Psoas muscle (tissue), 8 donors: ENCODE results near the gene LINGO1. TPM values are rescaled to one million over a fixed set of nuclear protein-coding genes. Genes with fewer than 3 reads are reported as not detected.
A peak's percentile ranks its signal among the peaks of the same experiment; 100 is the strongest.

Experiments
- ATAC-seq, 4 donors: fragments of 200-7000 bp; cut with Tn5 transposase; one replicate each; pipeline ENCODE4 v1.9.1; 2020; ENCODE audit warnings: moderate library complexity in 3 of 4, mild to moderate bottlenecking in 2 of 4
- DNase-seq, 2 donors: peaks; one replicate each; pipeline ENCODE4 v3.0.0-alpha.2; 2020
- H3K27ac ChIP-seq: fragments of 200-600 bp; one replicate; pipeline ENCODE4 v1.8.0; 2022
- H3K27me3 ChIP-seq, 3 donors: fragments of 200-600 bp in 1 of 3; one replicate each; pipeline versions ENCODE4 v1.6.1 to v1.8.0; 2013 to 2022; ENCODE audit warnings: low read length in 2 of 3, mild to moderate bottlenecking in 2 of 3, moderate library complexity in 1 of 3; ENCODE audit not compliant: insufficient read depth in 3 of 3
- H3K36me3 ChIP-seq, 2 donors: fragments of 200-600 bp in 1 of 2; one replicate each; pipeline versions ENCODE4 v1.6.1 to v1.8.0; 2013 to 2022; ENCODE audit warnings: low read depth in 1 of 2, mild to moderate bottlenecking in 1 of 2, moderate library complexity in 1 of 2; ENCODE audit not compliant: insufficient read depth in 1 of 2
- H3K4me1 ChIP-seq: fragments of 200-600 bp; one replicate; pipeline ENCODE4 v1.8.0; 2022
- H3K4me3 ChIP-seq: fragments of 200-600 bp; one replicate; pipeline ENCODE4 v1.8.0; 2022; ENCODE audit warnings: mild to moderate bottlenecking
- H3K9me3 ChIP-seq: fragments of 200-600 bp; one replicate; pipeline ENCODE4 v1.8.0; 2022
- CTCF ChIP-seq: fragments of 200-600 bp; IDR thresholded peaks from one replicate; pipeline ENCODE4 v1.8.0; 2022; ENCODE audit warnings: antibody characterized with exemption
- WGBS, 3 donors: extraction: QIAGEN DNeasy Blood & Tissue Kit; methylation state at CpG; one replicate each; pipeline versions ENCODE4 v1.1.6 to v1.1.7; 2013; 5-methylcytosine and 5-hydroxymethylcytosine counted together
- intact Hi-C, 2 donors: fragments of 100-400 bp; cut with DNase I; formaldehyde crosslinking; loops; one replicate each; pipeline versions ENCODE4 v1.11.0 to v1.14.2; 2022
- polyA plus RNA-seq, 3 donors: library from polyadenylated mRNA; stranded (reverse); fragments of 200-250 nt; gene quantifications; one replicate each; pipeline ENCODE4 v1.2.3, GENCODE V29; 2013
- total RNA-seq, 4 donors: library from RNA; stranded (reverse); fragmentation: NEBNext Ultra II Directional in 2 of 4; extraction: Animal tissue kit (Norgen Biotek cat#: 25700) in 2 of 4; gene quantifications; one replicate each; pipeline versions ENCODE4 v1.2.1 to v1.2.4, GENCODE V29; 2021 to 2023
- donor health status: healthy with polysubstance abuse.
- donor health status: DM: no; HTN: no; CAD: no; lungs with moderate emphysema.
- donor health status: Bipolar disorder and iron deficiency.
- donor health status: healthy.
- donor health status: DM: yes; HTN: yes; CAD: no.
- donor health status: DM: no; HTN: no; CAD: no.
- donor health status: DM: no; HTN: no; CAD: no.
- donor health status: DM: yes; HTN: yes; CAD: no.

The LINGO1 gene
- total and polyA plus RNA-seq, 7 donors = 0.25 to 0.62 (median 0.43) TPM

- Histone ChIP-seq H3K4me1 (no peaks in the 10 kb centered on the region), H3K27ac (peak overlapping the region; percentile 30), H3K36me3 (no peaks in the 10 kb centered on the region), H3K4me3 (no peak overlapping the region), H3K9me3 (no peaks in the 10 kb centered on the region), H3K27me3 (peaks cover 0 to 4% (median 0%) of the 10 kb centered on the region in 3 donors)
- ATAC-seq = no peak
- DNase-seq = no peak
- intact Hi-C loops = no loop called here
- WGBS, 3 donors = 79 to 83% (median 79%) methylated on average over 16 of the region's 16 CpGs
- no peak for TF ChIP-seq CTCF
These were observed 26.3 kb downstream of the LINGO1 start for GRCh38 chr15:77606142-77607034.

GRCh38 chr15:77605547-77605946, 27.2 kb downstream of the LINGO1 start:
- ATAC-seq = no peak
- Histone ChIP-seq H3K36me3 (no peaks in the 10 kb centered on the region), H3K4me3 (no peak overlapping the region), H3K9me3 (no peaks in the 10 kb centered on the region), H3K27ac (no peak overlapping the region), H3K4me1 (no peaks in the 10 kb centered on the region), H3K27me3 (peaks cover 0 to 4% (median 0%) of the 10 kb centered on the region in 3 donors)
- DNase-seq = no peak
- no peak for TF ChIP-seq CTCF
- 73 to 88% (median 80%) methylated on average over 6 of the region's 6 CpGs for WGBS, 3 donors
- intact Hi-C loops = no loop called here

GRCh38 chr15:77604973-77605372, 27.7 kb downstream of the LINGO1 start:
- Histone ChIP-seq H3K4me1 (no peaks in the 10 kb centered on the region), H3K36me3 (no peaks in the 10 kb centered on the region), H3K27me3 (peaks cover 0 to 4% (median 0%) of the 10 kb centered on the region in 3 donors), H3K27ac (no peak overlapping the region), H3K9me3 (no peaks in the 10 kb centered on the region), H3K4me3 (no peak overlapping the region)
- DNase-seq (no peak), ATAC-seq (no peak)
- WGBS, 3 donors = 49 to 63% (median 58%) methylated on average over 2 of the region's 2 CpGs
- TF ChIP-seq CTCF = no peak
- intact Hi-C loops = no loop called here

GRCh38 chr15:77603611-77604336, 28.9 kb downstream of the LINGO1 start:
- peaks cover 0 to 4% (median 0%) of the 10 kb centered on the region in 3 donors for H3K27me3 ChIP-seq
- no peaks in the 10 kb centered on the region for H3K9me3 ChIP-seq
- H3K36me3 ChIP-seq = no peaks in the 10 kb centered on the region
- WGBS, 3 donors = 67 to 69% (median 67%) methylated on average over 14 of the region's 14 CpGs
- intact Hi-C loops = no loop called here
- H3K27ac ChIP-seq = no peak overlapping the region
- no peak overlapping the region for H3K4me3 ChIP-seq
- DNase-seq (no peak), ATAC-seq (no peak)
- H3K4me1 ChIP-seq = no peaks in the 10 kb centered on the region
- no peak for TF ChIP-seq CTCF
